ENCODE measurements around the gene KRT86.
"Not testable (repeated sequence)": the region's sequence is repeated elsewhere in the genome, so short reads cannot be mapped to it uniquely, and the experiment has no call there.

The KRT86 gene

GRCh38 chr12:52238916-52239646 is 35.4 kb upstream of the KRT86 start:
- no peak for DNase-seq (ENCODE audit: low read depth)

- no peak for DNase-seq (ENCODE audit: low read depth)
These were observed 34.7 kb upstream of the KRT86 start for GRCh38 chr12:52239767-52240166.

DNA sequence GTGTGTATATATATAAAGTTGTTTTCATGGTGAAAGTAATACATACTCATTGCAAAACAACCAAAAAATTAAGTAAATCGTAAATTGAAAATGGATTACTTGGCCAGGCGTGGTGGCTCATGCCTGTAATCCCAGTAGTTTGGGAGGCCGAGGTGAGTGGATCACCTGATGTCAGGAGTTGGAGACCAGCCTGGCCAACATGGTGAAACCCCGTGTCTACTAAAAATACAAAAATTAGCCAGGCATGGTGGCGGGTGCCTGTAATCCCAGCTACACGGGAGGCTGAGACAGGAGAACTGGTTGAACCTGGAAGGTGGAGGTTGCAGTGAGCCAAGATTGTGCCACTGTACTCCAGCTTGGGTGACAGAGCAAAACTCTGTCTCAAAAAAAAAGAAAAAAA is 34.2 kb upstream of the KRT86 start:
- not testable (repeated sequence) for DNase-seq (ENCODE audit: low read depth)

GRCh38 chr12:52241205-52241842 is 33.1 kb upstream of the KRT86 start:
- no peak for DNase-seq (ENCODE audit: low read depth)

GRCh38 chr12:52242442-52243258 is 31.8 kb upstream of the KRT86 start:
- DNase-seq (ENCODE audit: low read depth) = no peak

- no peak for DNase-seq (ENCODE audit: low read depth)
These were observed 31.1 kb upstream of the KRT86 start for GRCh38 chr12:52243259-52243855.

DNA sequence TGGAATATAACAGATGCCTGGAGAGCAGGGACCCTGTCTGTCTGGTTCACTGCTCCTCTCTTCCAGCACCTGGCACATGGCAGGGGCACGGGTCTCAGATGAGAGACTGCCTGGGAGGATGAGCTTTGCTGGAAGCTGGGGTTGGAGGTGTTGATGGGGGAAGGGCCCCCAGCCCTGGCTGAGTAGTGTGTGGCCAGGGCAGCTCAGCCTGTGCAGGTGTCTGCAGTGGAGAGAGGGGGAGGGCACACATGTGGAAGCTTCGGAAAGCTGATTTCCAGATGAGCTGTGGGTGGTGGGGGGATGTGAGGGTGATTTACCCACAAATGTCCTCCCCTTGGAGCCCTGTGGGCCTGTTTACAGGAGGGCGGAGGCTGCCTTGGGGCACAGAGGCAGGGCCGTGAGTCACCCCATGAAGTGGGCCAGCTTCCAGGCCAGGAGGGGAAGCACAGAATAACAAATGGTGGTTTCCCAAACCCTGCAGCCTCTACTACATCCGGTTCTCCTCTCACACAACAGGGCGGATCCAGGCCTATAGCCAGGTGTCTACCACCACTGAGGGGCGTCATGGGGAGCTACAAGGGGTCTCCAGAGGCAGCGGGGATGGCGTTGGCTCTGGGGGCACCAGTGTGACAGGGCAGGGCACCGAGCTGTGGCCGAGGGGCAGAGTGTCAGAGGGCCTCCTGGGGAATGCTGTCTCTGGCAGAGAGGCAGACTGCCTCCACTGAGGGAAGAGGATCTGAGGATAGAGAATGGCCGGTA is 30.4 kb upstream of the KRT86 start:
- DNase-seq (ENCODE audit: low read depth) = peak; percentile 12

DNA sequence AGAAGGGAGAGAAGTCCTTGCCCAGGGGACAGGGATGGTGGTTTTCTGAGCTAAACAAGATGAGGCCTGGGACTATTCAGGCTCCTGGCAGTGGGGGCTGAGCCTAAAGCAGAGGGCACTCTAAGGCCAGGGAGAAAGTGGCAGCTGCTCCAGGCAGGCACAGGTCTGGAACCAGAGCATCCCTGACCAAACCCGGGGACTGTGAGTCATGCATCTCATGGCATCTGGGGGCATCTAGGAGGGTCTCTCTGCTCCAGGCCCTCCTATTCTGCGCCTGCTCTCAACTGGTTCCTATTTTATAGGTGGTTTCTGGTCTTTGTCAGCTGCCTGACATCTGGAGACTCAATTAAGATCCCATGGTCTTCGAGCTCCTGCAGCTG is 29.8 kb upstream of the KRT86 start:
- no peak for DNase-seq (ENCODE audit: low read depth)

DNA sequence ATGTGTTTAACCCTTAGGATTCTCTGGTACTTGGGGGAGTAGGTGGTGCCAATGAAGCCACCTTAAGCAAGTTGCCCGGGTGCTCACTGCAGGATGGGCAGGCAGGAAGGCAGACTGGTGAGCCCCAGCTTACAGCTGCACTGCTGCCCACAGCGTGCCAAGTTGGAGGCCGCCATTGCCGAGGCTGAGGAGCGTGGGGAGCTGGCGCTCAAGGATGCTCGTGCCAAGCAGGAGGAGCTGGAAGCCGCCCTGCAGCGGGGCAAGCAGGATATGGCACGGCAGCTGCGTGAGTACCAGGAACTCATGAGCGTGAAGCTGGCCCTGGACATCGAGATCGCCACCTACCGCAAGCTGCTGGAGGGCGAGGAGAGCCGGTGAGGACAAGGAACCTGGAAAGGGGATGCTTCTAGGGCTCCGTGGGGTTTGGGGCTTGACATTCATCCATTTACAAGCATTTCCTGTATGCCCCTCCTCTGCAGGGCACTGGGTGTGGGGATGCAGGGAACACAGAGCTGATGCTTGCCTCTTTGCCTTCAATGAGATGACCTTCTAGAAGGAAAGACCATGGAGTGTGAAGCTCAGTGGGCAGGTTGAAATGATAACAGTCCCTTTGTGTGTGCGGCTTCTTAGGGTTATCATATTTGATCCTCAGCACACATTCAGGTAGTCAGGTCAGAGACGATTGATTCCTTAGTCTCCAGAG is 29.0 kb upstream of the KRT86 start:
- no peak for DNase-seq (ENCODE audit: low read depth)

GRCh38 chr12:52245962-52246569 is 28.4 kb upstream of the KRT86 start:
- DNase-seq (ENCODE audit: low read depth) = no peak

- DNase-seq (ENCODE audit: low read depth) = no peak
These were observed 27.5 kb upstream of the KRT86 start for GRCh38 chr12:52246720-52247621.

GRCh38 chr12:52247622-52248540 is 26.6 kb upstream of the KRT86 start:
- no peak for DNase-seq (ENCODE audit: low read depth)

DNA sequence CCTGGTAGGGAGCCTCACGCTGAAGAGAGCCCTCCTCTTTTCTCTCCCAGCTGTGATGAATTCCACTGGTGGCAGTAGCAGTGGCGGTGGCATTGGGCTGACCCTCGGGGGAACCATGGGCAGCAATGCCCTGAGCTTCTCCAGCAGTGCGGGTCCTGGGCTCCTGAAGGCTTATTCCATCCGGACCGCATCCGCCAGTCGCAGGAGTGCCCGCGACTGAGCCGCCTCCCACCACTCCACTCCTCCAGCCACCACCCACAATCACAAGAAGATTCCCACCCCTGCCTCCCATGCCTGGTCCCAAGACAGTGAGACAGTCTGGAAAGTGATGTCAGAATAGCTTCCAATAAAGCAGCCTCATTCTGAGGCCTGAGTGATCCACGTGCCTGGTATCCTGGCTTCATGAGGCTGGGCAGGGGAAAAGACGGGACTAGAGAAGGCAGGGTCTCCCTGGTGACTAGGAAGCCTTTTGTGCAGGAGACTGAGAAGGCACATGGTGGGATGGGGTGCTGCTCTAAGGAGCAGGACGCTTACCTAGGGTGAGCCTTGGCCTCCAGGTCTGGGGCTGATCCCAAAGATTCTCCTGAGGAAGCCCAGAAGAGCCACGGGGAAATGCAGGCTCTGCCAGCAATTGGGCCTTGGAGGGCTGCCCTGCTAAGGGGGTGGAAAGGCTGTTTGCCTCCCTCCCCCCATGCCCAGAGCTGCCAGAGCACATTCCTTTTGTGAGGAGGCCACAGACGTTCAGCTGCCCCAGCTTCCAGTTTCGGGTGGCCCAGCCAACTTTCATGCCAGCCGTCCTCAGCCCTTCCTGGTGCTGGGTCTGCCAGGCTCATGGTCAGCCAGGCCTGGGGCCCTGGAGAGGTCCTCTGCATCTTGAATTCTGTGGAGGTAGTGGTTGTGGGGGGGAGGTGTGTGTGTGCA is 25.6 kb upstream of the KRT86 start:
- DNase-seq (ENCODE audit: low read depth) = no peak

DNA sequence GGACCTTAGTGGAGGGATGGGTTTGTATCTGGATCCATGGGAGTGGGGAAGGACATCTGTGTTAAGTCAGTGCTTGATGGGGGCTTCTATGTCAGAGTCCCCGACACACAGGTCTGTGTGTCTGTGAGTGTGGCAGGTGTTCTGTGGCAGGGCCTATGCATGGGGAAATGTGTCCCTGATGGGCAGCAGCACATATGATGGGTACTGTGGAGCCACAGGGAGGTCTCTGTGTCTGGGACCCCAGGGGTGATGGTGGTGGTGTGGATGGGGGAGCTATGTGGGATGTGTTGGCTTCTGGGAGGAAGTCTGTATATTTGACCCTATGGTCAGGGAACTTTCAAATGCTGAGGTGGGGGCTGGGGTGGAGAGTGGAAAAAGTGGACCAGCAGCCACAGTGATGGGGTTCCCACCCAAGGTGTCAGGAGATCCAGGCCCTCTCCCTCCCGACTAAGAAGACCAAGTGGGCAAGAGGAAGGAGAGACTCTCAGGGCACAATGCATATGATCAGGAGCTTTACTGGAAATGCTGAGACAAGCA is 24.9 kb upstream of the KRT86 start:
- DNase-seq (ENCODE audit: low read depth) = no peak

GRCh38 chr12:52250048-52250990 is 24.1 kb upstream of the KRT86 start:
- DNase-seq (ENCODE audit: low read depth) = no peak

Data from stimulated activated CD8-positive, alpha-beta memory T cell treated with anti-CD3 and anti-CD28 coated beads, Interleukin-15, amount 100 ng/mL, for 24 hours (primary cell).